Activated naive CD4-positive, alpha-beta T cell treated with anti-CD3 and anti-CD28 coated beads, Interleukin-2, amount 10 ng/mL, durations not matched to agents 7 days and 5 days (primary cell): ENCODE data around the gene SPPL2B.

Experiments
- CTCF ChIA-PET: fragments of 350-600 bp; sonication (Branson Sonifier 250); formaldehyde crosslinking; loops from one replicate; lab custom pipeline; 2021; ENCODE audit warnings: antibody characterized with exemption; lab: Charles Lee
- DNase-seq: peaks from one replicate; pipeline ENCODE4 v3.0.0-alpha.2; 2020
- H3K27ac Mint-ChIP-seq: one replicate; pipeline ENCODE4 v1.8.0; 2021; ENCODE audit warnings: mild to moderate bottlenecking, moderate library complexity, mixed read lengths
- H3K27me3 Mint-ChIP-seq: one replicate; pipeline ENCODE4 v1.8.0; 2021; ENCODE audit warnings: mild to moderate bottlenecking, mixed read lengths
- H3K36me3 Mint-ChIP-seq: one replicate; pipeline ENCODE4 v1.8.0; 2021; ENCODE audit warnings: mixed read lengths
- H3K4me1 Mint-ChIP-seq: one replicate; pipeline ENCODE4 v1.8.0; 2021; ENCODE audit warnings: mixed read lengths
- H3K4me3 Mint-ChIP-seq: one replicate; pipeline ENCODE4 v1.8.0; 2021; ENCODE audit warnings: mild to moderate bottlenecking, moderate library complexity, mixed read lengths
- H3K9me3 Mint-ChIP-seq: one replicate; pipeline ENCODE4 v1.8.0; 2021; ENCODE audit warnings: mixed read lengths

SPPL2B gene

GRCh38 chr19:2334426-2334825 is 5.9 kb downstream of the SPPL2B start:
- H3K27ac Mint-ChIP-seq, result no peak overlapping the region

GRCh38 chr19:2334986-2335846 is 6.7 kb downstream of the SPPL2B start:
- Mint-ChIP-seq H3K27me3 (no peaks in the 10 kb centered on the region), H3K4me3 (no peak overlapping the region), H3K4me1 (peaks cover 36% of the 10 kb centered on the region), H3K36me3 (peaks cover 25% of the 10 kb centered on the region), H3K27ac (no peak overlapping the region), H3K9me3 (peaks cover 14% of the 10 kb centered on the region)
- DNase-seq, result peak; percentile 38
- CTCF ChIA-PET, result no interaction called here

More at GRCh38 chr19:2334426-2334825, 5.9 kb downstream of the SPPL2B start:
- H3K4me1 Mint-ChIP-seq, result peaks cover 42% of the 10 kb centered on the region
- H3K27me3 Mint-ChIP-seq, result no peaks in the 10 kb centered on the region
- no peak for DNase-seq
- H3K4me3 Mint-ChIP-seq, result no peak overlapping the region
- H3K36me3 Mint-ChIP-seq, result peaks cover 28% of the 10 kb centered on the region
- CTCF ChIA-PET, result no interaction called here
- peaks cover 14% of the 10 kb centered on the region for H3K9me3 Mint-ChIP-seq

- no peak for DNase-seq
- no peaks in the 10 kb centered on the region for H3K27me3 Mint-ChIP-seq
- H3K4me3 Mint-ChIP-seq, result no peak overlapping the region
- H3K36me3 Mint-ChIP-seq, result peaks cover 24% of the 10 kb centered on the region
- H3K9me3 Mint-ChIP-seq, result peaks cover 14% of the 10 kb centered on the region
- H3K4me1 Mint-ChIP-seq, result peaks cover 29% of the 10 kb centered on the region
- CTCF ChIA-PET, result no interaction called here
- peak overlapping the region; percentile 1 for H3K27ac Mint-ChIP-seq
These were observed 7.4 kb downstream of the SPPL2B start for GRCh38 chr19:2335848-2336247.

DNA sequence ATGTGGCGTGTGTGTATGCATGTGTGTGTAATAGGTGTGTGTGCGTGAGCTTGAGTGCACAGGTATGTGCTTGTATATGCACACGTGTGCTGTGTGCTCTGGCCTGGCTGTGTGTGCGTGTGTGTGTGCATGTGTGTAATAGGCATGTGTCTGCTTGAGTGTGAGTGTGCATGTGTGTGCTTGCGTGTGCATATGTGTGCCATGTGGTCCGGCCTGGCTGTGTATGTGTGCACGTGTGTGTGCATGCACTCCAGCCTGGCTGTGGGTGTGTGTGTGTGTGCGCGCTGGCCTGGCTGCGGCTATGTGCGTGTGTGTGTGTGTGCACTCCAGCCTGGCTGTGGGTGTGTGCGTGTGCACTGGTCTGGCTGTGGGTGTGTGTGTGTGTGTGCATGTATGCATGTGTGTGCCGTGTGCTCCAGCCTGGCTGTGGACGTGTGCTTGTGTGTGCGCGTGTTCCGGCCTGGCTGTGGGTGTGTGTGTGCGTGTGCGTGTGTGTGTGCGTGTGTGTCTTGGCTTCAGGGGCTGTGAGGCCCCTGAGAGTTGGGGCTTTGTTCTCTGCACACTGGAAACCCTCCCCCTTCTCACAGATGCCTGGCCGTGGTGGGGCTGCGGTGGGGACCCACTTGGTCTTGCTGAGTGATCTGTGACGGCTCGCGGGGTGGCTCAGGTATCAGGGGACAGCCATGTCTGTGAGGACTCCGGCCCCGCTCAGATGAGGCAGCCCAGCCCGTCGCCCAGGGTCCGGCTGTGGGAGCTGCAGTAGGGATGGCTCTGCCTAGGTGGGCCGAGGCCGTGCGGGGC is 8.2 kb downstream of the SPPL2B start:
- H3K9me3 Mint-ChIP-seq, result peaks cover 14% of the 10 kb centered on the region
- H3K4me3 Mint-ChIP-seq, result no peak overlapping the region
- H3K27ac Mint-ChIP-seq, result no peak overlapping the region
- no peak for DNase-seq
- H3K4me1 Mint-ChIP-seq, result peaks cover 21% of the 10 kb centered on the region
- CTCF ChIA-PET, result no interaction called here
- no peaks in the 10 kb centered on the region for H3K27me3 Mint-ChIP-seq
- peaks cover 26% of the 10 kb centered on the region for H3K36me3 Mint-ChIP-seq

DNA sequence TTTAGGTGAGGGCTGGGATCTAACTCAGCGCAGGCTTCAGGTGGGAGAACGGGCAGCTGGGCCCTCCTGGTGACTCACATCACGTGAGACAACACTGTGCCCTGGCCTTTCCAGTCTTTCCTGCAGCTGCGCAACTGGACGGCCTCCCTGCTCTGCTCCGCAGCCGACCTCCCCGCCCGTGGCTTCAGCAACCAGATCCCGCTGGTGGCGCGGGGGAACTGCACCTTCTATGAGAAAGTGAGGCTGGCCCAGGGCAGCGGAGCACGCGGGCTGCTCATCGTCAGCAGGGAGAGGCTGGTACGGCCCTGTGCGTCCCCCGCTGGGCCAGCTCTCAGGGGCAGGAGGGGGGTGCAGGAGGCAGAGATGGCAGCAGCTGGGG is 8.8 kb downstream of the SPPL2B start:
- CTCF ChIA-PET, result interaction anchor here (1.2 kb wide), 1 partner anchor 55 kb away, joined by 3 read pairs; no protein-coding TSS in a partner anchor
- H3K9me3 Mint-ChIP-seq, result peaks cover 14% of the 10 kb centered on the region

DNA sequence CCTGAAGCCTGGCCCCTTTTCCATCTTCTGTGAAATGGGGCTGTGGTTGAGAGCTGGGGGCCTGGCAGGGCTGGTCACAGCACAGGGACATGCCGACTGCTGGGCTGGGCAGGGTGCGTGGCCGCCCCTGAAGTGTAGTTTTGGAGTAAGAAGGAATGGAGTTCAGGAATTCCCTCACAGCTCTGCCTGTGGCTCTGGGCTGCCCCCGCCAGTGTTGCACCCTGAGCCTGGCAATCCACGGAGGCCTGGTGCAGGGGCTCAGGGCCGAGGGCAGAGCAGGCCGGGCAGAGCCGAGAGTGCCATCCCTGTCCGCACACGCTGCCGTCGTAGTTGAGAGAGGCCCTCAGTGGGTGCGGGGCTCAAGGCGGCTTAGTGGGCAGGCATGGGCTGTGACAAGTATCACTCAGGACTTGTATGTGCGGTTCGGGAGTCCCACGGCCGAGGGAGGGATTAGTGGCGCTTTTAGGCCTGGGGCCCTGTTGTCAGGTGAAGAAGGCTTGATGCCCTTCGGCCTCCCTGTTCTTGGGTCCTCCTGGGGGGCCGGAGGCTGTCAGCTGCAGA is 9.7 kb downstream of the SPPL2B start:
- no peak for DNase-seq
- CTCF ChIA-PET, result interaction anchor here (1.2 kb wide), 1 partner anchor 54 kb away, joined by 3 read pairs; no protein-coding TSS in a partner anchor
- Mint-ChIP-seq H3K27me3 (no peaks in the 10 kb centered on the region), H3K27ac (no peak overlapping the region), H3K4me3 (no peak overlapping the region), H3K36me3 (peaks cover 27% of the 10 kb centered on the region), H3K4me1 (peaks cover 11% of the 10 kb centered on the region), H3K9me3 (peaks cover 14% of the 10 kb centered on the region)

More for the DNA sequence above, 8.8 kb downstream of the SPPL2B start:
- Mint-ChIP-seq H3K36me3 (peaks cover 27% of the 10 kb centered on the region), H3K4me3 (no peak overlapping the region), H3K27ac (no peak overlapping the region), H3K4me1 (peaks cover 15% of the 10 kb centered on the region), H3K27me3 (no peaks in the 10 kb centered on the region)
- DNase-seq, result no peak

GRCh38 chr19:2338751-2339643 is 10.5 kb downstream of the SPPL2B start:
- DNase-seq, result no peak
- Mint-ChIP-seq H3K36me3 (peaks cover 27% of the 10 kb centered on the region), H3K4me1 (peaks cover 4% of the 10 kb centered on the region), H3K4me3 (no peak overlapping the region), H3K9me3 (peaks cover 14% of the 10 kb centered on the region), H3K27ac (no peak overlapping the region), H3K27me3 (no peaks in the 10 kb centered on the region)
- CTCF ChIA-PET, result no interaction called here

DNA sequence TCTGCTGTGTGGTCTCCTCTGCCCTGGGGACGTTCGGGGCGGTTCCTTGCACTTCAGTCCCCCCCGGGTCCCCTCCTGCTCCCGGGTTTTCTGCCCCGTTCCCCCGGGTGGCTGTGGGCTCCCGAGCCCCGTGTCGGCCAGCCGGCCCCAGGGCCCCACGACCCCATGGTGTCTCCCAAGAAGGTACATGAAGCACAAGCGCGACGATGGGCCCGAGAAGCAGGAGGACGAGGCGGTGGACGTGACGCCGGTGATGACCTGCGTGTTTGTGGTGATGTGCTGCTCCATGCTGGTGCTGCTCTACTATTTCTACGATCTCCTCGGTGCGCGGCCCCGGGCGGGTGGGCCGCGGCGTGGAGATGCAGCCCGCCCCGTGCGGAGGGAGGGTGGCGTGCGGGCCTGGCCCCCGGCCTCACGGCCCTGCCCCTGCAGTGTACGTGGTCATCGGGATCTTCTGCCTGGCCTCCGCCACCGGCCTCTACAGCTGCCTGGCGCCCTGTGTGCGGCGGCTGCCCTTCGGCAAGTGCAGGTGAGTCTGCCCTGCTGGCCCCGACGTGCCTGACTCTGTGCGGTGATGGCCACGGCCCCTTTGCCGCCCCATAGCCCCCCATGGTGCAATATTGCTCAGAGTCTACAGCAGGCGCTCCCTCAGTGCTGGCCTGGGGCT is 11.3 kb downstream of the SPPL2B start:
- H3K4me3 Mint-ChIP-seq, result no peak overlapping the region
- H3K36me3 Mint-ChIP-seq, result peaks cover 25% of the 10 kb centered on the region
- peaks cover 4% of the 10 kb centered on the region for H3K4me1 Mint-ChIP-seq
- peaks cover 14% of the 10 kb centered on the region for H3K9me3 Mint-ChIP-seq
- H3K27me3 Mint-ChIP-seq, result no peaks in the 10 kb centered on the region
- no peak overlapping the region for H3K27ac Mint-ChIP-seq
- DNase-seq, result no peak
- CTCF ChIA-PET, result no interaction called here

- DNase-seq, result no peak
- Mint-ChIP-seq H3K36me3 (peaks cover 18% of the 10 kb centered on the region), H3K9me3 (peaks cover 9% of the 10 kb centered on the region), H3K4me1 (peaks cover 3% of the 10 kb centered on the region), H3K27me3 (no peaks in the 10 kb centered on the region), H3K4me3 (no peak overlapping the region), H3K27ac (no peak overlapping the region)
- CTCF ChIA-PET, result no interaction called here
These were observed 12.2 kb downstream of the SPPL2B start for GRCh38 chr19:2340496-2341243.

GRCh38 chr19:2341244-2341751 is 12.8 kb downstream of the SPPL2B start:
- H3K27me3 Mint-ChIP-seq, result no peaks in the 10 kb centered on the region
- H3K9me3 Mint-ChIP-seq, result peaks cover 3% of the 10 kb centered on the region
- H3K4me3 Mint-ChIP-seq, result no peak overlapping the region
- H3K27ac Mint-ChIP-seq, result no peak overlapping the region
- H3K36me3 Mint-ChIP-seq, result peaks cover 14% of the 10 kb centered on the region
- H3K4me1 Mint-ChIP-seq, result no peaks in the 10 kb centered on the region
- no peak for DNase-seq
- CTCF ChIA-PET, result no interaction called here

DNA sequence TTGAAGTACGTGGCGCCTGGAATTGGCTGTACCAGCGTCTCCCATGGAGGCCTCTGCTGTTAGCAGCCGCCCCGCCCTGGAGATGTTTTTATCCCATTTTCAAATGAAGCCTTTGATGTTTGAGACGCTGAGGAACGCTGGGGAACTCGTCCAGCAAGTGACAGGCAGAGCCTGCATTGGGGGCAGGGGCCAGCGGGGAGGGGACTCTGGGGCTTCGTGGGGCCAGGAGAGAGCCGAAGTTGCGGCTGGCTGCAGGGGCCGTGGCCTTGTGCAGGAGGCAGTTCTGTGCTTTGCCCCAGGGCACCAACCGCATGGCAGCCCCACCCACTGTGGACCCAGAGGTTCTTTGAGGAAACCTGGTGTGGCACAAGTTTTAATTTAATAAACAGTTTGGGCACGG is 13.5 kb downstream of the SPPL2B start:
- Mint-ChIP-seq H3K36me3 (peaks cover 11% of the 10 kb centered on the region), H3K9me3 (no peaks in the 10 kb centered on the region), H3K4me1 (no peaks in the 10 kb centered on the region), H3K4me3 (no peak overlapping the region), H3K27ac (no peak overlapping the region), H3K27me3 (no peaks in the 10 kb centered on the region)
- DNase-seq, result no peak
- CTCF ChIA-PET, result no interaction called here

DNA sequence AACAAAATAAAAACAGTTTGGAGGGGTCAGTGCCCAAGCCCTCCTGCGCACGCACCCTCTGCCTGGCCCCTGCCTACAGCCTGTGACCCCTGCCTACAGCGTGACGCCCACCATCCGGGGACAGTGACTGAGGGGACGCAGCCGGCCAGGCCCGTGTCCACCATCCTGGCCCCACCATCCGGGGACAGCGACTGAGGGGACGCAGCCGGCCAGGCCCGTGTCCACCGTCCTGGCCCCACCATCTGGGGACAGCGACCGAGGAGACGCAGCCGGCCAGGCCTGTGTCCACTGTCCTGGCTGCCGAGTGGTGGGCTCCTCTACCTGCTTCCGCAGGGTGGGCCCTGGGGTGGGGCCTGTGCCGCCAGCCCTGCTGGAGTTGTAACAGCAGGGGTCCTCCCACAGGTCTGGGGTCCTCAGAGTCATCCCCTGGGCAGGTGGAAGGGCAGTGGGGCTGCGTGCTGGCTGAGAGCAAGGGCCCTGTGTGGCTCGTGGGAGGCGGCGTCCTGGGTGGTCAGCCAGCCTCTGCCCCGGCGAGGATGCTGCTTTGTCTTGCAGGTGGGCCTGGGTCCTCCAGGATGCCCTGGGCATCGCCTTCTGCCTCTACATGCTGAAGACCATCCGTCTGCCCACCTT is 14.3 kb downstream of the SPPL2B start:
- Mint-ChIP-seq H3K4me1 (no peaks in the 10 kb centered on the region), H3K4me3 (no peak overlapping the region), H3K36me3 (peaks cover 6% of the 10 kb centered on the region), H3K27me3 (no peaks in the 10 kb centered on the region), H3K9me3 (no peaks in the 10 kb centered on the region), H3K27ac (no peak overlapping the region)
- CTCF ChIA-PET, result no interaction called here
- no peak for DNase-seq
